ENCODE results near the gene C6orf132.

C6orf132 gene, protein sequence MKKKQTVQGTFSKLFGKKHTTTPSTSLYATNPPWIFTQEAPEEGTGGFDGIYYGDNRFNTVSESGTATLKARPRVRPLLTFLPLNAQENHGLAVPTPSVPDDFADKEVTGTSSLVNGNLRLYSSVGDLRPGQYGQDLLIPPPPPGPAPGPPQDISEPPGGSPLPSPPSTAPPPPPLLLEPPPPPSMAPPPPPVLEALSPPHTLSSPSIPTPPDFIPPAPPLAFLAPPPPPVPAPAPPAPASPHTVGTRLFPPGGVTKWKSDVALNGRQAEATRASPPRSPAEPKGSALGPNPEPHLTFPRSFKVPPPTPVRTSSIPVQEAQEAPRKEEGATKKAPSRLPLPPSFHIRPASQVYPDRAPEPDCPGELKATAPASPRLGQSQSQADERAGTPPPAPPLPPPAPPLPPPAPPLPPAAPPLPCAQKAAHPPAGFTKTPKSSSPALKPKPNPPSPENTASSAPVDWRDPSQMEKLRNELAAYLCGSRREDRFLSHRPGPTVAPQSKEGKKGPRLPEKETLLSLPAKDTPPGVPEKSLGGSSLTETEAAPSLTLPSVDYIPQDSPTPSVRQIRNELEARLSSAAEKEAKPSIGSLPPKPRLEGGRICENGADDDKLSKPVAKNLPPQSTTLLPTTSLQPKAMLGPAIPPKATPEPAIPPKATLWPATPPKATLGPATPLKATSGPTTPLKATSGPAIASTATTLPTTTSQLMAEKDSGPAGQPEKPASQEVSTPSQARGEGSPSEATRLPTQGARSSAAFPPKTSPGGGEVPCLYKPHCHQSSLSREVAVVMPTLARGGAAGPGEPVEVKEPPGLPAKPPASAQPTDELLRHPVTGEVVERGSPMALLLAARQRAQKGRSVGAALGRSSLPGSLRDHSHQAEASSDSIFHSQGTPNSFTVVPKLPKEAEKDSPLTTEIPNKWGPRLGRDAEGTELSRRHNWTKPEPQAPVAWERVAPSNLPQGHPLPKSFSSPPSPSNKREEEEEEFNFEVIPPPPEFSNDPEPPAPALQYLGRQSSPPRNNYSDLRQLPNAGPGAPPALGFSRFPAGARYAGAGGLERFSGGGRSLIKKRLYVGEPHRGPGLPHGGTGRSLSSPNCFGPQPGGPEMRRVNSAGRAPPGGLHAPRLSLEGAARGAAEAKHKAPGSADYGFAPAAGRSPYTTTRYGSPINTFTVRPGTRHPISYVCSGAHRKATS

DNA sequence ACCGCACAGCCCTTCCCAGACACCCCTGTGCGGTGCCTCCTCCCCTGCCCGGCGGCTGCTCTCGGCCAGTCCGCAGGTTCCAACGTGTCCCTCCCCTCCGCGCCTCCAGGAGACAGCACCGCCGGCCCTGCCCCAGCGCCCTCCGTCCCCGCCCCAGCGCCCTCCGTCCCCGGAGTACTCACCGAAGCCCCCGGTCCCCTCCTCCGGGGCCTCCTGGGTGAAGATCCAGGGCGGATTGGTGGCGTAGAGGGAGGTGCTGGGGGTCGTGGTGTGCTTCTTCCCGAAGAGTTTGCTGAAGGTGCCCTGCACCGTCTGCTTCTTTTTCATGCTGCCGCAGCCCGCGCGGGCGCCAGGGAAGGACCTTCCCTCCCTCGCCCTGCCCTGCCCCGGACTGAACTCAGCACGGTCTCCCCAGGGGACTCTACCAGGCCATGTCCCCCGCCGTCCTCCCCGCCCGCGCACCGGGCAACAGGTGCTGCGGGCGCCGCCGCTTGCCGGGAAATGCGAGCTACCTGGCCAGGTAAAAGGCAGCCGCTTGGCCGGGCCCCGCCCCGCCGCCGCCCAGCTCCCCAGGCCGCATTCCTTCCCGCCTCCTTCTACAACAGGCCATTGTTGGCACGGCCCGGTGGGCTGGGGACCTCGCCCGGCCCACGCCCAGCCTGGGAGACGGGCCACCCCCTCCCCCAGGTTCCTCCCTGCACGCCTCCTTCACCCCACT lies at the start of gene C6orf132:
TSS of gene C6orf132 (minus strand) at position 503 of the 718 bp plus-strand sequence. CDS start at position 327, 176 bp downstream.
- Histone ChIP-seq H3K36me3 (ENCODE audit: control insufficient read depth in 2 of 2, insufficient read depth in 1 of 2, low read length in 2 of 2) (no peaks in the 10 kb centered on the region), H3K27ac (ENCODE audit: extremely low read depth, low read depth, low read length) (peak within 1 kb of the TSS; percentile 79), H3K9me3 (ENCODE audit: control insufficient read depth, insufficient read depth, low read depth, low read length) (no peaks in the 10 kb centered on the region), H3K4me1 (ENCODE audit: control insufficient read depth, insufficient read depth, low read length) (peaks cover 24% of the 10 kb centered on the region), H3K4me3 (ENCODE audit: low read depth, low read length) (peak within 1 kb of the TSS; percentile 66)
- POLR2A ChIA-PET: interaction anchor here (0.6 to 1.1 kb wide), 4 partner anchors 14 to 912 kb away, joined by 3 to 4 read pairs (median 3); partner anchors contain the start of genes CUL7 and TBCC
- CTCF ChIA-PET: interaction anchor here (0.5 to 1.4 kb wide), 6 partner anchors 18 to 700 kb away, joined by 3 to 5 read pairs (median 4); no protein-coding TSS in a partner anchor
- TF ChIP-seq WT1 (tag by site-specific recombination; IDR thresholded peaks at IDR 0.05): peak; percentile 14; the same call in 1 of the 2 replicates
- TF ChIP-seq ZBTB8A (tag by site-specific recombination; IDR thresholded peaks at IDR 0.05): peak; percentile 91
- TF ChIP-seq BCL11A (tag by site-specific recombination; IDR thresholded peaks at IDR 0.05; ENCODE audit: low read depth): 0 out of 2 replicates have a peak, but pooled peaks have one; percentile 48
- TF ChIP-seq ZNF211 (tag by site-specific recombination; IDR thresholded peaks at IDR 0.05; ENCODE audit: low read depth): no peak
- TF ChIP-seq ZNF184 (tag by site-specific recombination; IDR thresholded peaks at IDR 0.05): no peak
- TF ChIP-seq, protein P1, sequence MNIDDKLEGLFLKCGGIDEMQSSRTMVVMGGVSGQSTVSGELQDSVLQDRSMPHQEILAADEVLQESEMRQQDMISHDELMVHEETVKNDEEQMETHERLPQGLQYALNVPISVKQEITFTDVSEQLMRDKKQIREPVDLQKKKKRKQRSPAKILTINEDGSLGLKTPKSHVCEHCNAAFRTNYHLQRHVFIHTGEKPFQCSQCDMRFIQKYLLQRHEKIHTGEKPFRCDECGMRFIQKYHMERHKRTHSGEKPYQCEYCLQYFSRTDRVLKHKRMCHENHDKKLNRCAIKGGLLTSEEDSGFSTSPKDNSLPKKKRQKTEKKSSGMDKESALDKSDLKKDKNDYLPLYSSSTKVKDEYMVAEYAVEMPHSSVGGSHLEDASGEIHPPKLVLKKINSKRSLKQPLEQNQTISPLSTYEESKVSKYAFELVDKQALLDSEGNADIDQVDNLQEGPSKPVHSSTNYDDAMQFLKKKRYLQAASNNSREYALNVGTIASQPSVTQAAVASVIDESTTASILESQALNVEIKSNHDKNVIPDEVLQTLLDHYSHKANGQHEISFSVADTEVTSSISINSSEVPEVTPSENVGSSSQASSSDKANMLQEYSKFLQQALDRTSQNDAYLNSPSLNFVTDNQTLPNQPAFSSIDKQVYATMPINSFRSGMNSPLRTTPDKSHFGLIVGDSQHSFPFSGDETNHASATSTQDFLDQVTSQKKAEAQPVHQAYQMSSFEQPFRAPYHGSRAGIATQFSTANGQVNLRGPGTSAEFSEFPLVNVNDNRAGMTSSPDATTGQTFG (tag by site-specific recombination; IDR thresholded peaks at IDR 0.05; ENCODE audit: borderline replicate concordance): no peak
- no peak for TF ChIP-seq ZNF555 (tag by site-specific recombination; conservative IDR thresholded peaks at IDR 0.05)
- no peak for TF ChIP-seq ZNF837 (tag by site-specific recombination; IDR thresholded peaks at IDR 0.05)
- TF ChIP-seq HOXA7 (CRISPR knock-in tag; IDR thresholded peaks at IDR 0.05; ENCODE audit: borderline replicate concordance): no peak
- no peak for TF ChIP-seq RBAK (tag by site-specific recombination; IDR thresholded peaks at IDR 0.05)
- TF ChIP-seq ZNF76 (tag by site-specific recombination; IDR thresholded peaks at IDR 0.05; ENCODE audit: borderline replicate concordance, low read depth): peak; percentile 87
- TF ChIP-seq GLIS2 (tag by site-specific recombination; IDR thresholded peaks at IDR 0.05): peak; percentile 60
- no peak for TF ChIP-seq ZNF510 (tag by site-specific recombination; IDR thresholded peaks at IDR 0.05; ENCODE audit: insufficient replicate concordance)
- no peak for TF ChIP-seq ZNF654 (tag by site-specific recombination; IDR thresholded peaks at IDR 0.05; ENCODE audit: low read depth)
- TF ChIP-seq, protein P2, sequence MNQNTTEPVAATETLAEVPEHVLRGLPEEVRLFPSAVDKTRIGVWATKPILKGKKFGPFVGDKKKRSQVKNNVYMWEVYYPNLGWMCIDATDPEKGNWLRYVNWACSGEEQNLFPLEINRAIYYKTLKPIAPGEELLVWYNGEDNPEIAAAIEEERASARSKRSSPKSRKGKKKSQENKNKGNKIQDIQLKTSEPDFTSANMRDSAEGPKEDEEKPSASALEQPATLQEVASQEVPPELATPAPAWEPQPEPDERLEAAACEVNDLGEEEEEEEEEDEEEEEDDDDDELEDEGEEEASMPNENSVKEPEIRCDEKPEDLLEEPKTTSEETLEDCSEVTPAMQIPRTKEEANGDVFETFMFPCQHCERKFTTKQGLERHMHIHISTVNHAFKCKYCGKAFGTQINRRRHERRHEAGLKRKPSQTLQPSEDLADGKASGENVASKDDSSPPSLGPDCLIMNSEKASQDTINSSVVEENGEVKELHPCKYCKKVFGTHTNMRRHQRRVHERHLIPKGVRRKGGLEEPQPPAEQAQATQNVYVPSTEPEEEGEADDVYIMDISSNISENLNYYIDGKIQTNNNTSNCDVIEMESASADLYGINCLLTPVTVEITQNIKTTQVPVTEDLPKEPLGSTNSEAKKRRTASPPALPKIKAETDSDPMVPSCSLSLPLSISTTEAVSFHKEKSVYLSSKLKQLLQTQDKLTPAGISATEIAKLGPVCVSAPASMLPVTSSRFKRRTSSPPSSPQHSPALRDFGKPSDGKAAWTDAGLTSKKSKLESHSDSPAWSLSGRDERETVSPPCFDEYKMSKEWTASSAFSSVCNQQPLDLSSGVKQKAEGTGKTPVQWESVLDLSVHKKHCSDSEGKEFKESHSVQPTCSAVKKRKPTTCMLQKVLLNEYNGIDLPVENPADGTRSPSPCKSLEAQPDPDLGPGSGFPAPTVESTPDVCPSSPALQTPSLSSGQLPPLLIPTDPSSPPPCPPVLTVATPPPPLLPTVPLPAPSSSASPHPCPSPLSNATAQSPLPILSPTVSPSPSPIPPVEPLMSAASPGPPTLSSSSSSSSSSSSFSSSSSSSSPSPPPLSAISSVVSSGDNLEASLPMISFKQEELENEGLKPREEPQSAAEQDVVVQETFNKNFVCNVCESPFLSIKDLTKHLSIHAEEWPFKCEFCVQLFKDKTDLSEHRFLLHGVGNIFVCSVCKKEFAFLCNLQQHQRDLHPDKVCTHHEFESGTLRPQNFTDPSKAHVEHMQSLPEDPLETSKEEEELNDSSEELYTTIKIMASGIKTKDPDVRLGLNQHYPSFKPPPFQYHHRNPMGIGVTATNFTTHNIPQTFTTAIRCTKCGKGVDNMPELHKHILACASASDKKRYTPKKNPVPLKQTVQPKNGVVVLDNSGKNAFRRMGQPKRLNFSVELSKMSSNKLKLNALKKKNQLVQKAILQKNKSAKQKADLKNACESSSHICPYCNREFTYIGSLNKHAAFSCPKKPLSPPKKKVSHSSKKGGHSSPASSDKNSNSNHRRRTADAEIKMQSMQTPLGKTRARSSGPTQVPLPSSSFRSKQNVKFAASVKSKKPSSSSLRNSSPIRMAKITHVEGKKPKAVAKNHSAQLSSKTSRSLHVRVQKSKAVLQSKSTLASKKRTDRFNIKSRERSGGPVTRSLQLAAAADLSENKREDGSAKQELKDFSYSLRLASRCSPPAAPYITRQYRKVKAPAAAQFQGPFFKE (tag by site-specific recombination; IDR thresholded peaks at IDR 0.05; ENCODE audit: borderline replicate concordance): no peak
- TF ChIP-seq ZNF792 (tag by site-specific recombination; IDR thresholded peaks at IDR 0.05): no peak
- no peak; the same call in 1 of the 2 replicates for TF ChIP-seq ZNF561 (tag by site-specific recombination; IDR thresholded peaks at IDR 0.05; ENCODE audit: borderline replicate concordance)
- TF ChIP-seq SETDB1 (IDR thresholded peaks at IDR 0.05; ENCODE audit: insufficient read length, low read length): no peak
- TF ChIP-seq ZXDB (tag by site-specific recombination; IDR thresholded peaks at IDR 0.05): peak; percentile 99
- TF ChIP-seq ZNF777 (tag by site-specific recombination; IDR thresholded peaks at IDR 0.05; ENCODE audit: borderline replicate concordance): no peak; the same call in 1 of the 2 replicates
